Germinal center (tissue), 1 donor: Measurements from ENCODE around the gene SLC34A3.

ENCODE experiments used
- DNase-seq: peaks from one replicate; pipeline ENCODE4 v3.0.0; 2012; ENCODE audit warnings: mixed read lengths, low spot score

The SLC34A3 gene

DNA sequence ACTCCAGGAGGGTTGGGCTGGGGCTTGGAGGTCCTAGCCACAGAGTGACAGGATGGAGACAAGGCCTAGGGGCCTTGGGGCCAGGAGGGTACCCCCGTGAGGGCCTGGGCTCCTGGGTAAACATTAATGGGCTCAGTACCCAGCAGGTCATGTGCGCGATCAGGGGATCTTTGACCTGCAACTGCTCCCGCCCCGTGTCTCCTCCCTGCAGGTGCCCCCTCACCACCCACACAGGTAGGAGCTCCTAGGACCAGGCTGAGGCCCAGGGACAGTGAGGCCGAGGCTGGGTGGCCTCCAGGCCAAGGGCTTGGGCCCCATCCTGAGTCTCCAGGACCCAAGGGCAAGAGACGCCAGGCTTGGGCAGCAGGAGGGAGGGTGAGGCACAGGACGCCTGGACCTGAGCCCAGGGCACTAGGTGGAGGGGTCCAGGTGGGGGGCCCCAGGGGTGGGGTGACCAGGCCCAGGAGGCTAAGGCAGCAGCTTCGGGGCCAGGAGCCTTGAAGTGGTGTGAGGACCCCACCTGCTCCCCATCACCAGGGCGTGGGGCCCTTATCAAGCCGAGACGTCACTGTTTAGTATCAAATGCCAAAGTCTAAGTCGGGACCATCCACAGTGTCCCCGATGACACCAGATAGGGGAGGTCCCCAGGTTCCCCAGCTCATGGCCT, at the start of gene SLC34A3:
TSS of gene SLC34A3 (plus strand) at position 197 of the 667 bp plus-strand sequence. CDS start 802 bp downstream, outside the sequence.
- DNase-seq = no peak

DNA sequence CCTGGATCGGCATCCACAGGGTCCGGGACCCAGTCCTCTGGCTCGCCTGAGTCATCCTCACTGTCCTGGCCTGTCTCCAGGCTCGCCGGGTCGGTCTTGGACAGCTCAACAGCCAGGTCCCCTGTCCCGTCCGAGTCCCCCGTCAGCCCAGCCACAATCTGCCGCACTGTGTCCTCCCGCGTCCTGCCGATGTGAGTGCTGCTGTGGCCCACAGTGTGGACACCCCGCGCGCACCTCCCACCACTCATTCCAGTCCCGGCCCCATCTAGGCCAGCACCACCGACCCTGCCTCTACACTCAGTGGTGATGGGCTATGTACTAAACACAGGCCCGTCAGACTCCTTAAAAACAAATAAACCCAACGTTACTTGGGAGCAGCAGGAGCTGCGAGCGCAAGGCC, 49.0 kb upstream of the SLC34A3 start:
- DNase-seq = no peak

- DNase-seq = no peak
These were observed 47.9 kb upstream of the SLC34A3 start for GRCh38 chr9:137182836-137183235.

GRCh38 chr9:137183980-137184595, 46.6 kb upstream of the SLC34A3 start:
- no peak for DNase-seq

- DNase-seq = no peak
These were observed 45.6 kb upstream of the SLC34A3 start for GRCh38 chr9:137184881-137185660.

GRCh38 chr9:137185921-137186320, 44.8 kb upstream of the SLC34A3 start:
- DNase-seq = no peak

DNA sequence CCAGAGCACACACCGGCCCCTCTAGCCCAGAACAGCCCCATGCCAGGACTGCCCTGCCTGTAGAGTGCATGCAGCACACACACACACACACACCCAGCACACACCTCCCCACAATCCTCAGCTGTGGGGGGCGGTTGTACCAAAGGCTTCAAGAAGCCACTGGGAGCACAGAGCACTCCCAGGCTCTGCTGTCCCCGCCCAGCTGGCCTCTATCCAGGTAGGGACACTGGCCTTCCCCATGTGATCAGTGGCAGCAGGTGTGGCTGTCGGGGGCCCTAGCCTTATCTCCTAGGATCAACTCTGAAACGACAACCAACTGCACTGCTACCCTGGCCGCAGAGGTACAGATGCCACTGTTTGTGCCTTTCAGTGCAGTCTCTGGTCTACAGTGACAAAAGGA, 44.3 kb upstream of the SLC34A3 start:
- DNase-seq = no peak

GRCh38 chr9:137187386-137187785, 43.3 kb upstream of the SLC34A3 start:
- DNase-seq = no peak

DNA sequence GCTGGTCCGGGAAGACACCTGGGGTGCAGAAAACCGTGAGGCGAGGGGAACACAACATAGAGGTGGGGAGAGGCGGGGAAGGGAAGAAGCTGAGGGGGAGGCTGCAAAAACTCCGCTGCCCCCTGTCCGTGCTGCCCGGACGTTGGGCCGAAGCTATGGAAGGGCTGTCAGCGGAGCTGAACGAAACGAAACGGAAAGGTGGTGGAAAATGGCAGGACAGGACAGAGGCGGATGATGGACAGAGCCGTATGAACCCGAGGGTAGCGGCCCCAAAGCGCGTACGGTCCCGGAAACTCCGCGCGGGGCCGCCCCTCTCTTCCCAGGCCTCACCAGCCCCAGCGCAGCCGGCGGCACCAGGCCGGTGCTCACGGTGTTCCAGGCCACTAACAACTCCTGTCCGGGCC, 42.6 kb upstream of the SLC34A3 start:
- no peak for DNase-seq

GRCh38 chr9:137188490-137189296, 42.0 kb upstream of the SLC34A3 start, which contains the start of the genes ANAPC2 and SSNA1:
ANAPC2 (minus strand) TSS chr9:137188560; CDS start chr9:137188532, 28 bp downstream.
SSNA1 (plus strand) TSS chr9:137188676; CDS start chr9:137188727, 51 bp downstream.
- peak; percentile 88 for DNase-seq

DNA sequence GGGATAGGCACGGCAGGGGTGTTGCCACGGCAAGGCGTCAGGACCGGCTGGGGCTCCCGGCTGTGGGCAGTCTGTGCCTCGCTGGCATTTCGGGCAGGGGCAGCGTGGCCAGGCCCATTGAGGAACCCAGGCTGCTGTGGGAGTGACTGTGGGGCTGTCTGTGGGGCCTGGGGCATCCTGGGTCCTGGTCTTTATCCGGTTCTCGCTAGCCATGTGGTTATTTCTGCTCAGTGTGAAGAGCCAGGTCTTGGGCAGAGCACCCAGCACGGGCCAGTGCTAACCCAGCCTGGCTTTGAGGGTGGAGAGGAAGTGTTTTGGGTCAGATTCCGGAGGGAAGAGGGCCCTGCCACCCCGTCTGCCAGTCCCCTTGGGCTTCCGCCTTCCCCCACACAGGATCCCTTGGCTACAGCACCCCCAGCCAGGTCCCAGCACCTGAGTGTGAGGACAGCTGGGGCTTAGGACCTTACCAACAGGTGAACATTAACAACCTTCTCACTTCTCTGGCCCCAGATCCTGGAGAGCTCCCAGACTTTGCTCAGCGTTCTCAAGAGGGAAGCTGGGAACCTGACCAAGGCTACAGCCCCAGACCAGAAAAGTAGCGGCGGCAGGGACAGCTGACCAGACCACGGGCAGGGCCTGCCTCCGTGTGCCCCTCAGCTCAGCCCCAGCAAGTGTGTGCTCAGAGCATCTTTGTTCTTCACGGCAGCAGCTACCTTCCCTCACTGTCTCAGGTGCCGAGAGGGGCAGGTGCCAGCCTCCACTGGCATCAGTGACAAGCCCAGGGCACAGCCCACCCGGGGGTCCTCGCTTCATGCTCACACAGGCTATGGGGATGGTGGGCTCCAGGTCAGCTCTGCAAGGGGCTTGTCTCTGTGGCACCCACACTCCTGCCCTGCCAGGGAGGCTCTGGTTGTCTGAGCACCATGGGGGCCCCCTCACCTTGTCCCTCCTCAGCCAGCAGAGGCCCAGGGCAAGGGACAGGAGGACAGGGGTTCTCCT, 41.1 kb upstream of the SLC34A3 start:
- DNase-seq = no peak

DNA sequence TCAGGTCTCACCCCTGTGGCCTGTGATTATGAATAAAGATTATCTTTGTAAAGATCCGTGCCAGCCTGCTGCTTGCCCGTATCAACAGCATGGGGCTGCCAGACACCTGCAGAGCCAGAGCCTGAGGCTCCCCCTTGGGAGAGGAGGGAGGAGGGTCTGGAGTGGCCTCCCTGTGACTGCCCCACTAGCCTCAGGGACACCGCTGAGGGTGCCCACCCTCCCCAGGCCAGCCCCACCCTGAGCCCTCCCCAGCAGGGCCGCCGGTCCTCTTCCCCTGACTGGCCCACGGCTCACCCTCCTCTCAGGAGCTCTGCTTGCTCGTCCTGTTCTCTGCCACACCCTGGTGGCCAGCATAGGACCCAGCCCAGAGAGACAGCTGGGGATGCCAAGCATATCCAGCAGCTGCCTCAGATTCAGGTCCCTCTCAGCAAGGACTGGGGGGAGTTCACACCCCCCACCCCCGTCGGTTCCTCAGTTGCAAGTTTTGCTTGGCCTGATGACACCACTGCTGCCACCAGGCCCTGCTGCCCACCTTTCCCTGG, 40.3 kb upstream of the SLC34A3 start:
- DNase-seq = no peak

GRCh38 chr9:137191245-137191644, 39.5 kb upstream of the SLC34A3 start:
- DNase-seq = no peak

DNA sequence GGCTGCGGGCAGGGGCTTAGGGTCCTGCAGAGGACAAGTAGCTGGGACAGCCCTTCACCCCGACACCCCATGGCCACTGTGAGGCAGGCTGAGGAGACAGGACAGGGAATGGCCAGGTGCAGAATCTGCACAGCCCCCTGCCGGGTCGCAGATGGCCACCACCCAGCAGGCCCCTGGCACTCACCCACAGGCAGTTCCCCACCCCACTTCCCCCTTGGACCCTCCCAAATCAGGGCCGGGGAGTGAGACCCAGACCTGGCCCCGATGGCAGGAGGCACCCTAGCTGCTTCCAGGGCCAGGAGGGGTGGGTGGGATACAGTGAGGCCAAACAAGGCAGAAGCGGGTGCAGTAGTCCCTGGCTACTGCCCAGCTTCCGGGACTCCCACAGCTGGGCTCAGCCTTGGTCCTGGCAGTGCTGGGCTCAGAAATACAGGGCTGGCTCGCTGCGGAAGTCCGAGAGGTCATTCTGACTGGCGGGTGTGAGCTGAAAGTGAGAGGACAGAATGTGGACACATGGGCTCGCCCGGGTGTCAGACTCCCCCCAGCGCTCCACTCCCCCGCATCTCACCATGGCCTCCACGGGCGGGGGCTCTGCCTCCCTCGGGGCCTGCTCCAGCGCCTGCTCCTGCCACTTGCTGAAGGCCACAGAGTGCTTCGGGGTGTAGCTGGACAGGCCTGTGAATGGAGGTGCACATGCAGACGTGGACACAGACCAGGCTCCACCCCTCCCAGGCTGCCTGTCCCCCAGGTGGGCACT, 38.8 kb upstream of the SLC34A3 start:
- DNase-seq = no peak

GRCh38 chr9:137192448-137192780, 38.3 kb upstream of the SLC34A3 start:
- DNase-seq = no peak

DNA sequence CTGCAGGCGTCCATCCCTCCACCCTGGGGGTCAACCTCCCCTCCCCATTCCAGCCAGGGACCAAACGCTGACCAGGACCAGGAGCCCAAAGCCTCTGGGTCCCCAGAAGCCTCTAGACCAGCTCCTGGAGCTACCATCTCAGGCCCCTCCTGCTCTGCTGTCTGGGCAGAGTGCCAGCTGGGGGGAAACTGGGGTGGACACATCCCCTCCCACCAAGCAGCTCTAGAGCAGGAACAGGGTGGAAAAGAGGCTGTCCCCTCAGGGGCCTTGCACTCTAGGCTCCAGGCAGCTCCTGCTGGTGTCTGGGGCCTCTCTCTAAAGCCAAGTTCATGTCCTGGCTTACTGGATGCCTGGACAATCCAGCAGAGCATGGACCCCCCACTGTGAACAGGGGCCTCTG, 37.8 kb upstream of the SLC34A3 start:
- no peak for DNase-seq

DNA sequence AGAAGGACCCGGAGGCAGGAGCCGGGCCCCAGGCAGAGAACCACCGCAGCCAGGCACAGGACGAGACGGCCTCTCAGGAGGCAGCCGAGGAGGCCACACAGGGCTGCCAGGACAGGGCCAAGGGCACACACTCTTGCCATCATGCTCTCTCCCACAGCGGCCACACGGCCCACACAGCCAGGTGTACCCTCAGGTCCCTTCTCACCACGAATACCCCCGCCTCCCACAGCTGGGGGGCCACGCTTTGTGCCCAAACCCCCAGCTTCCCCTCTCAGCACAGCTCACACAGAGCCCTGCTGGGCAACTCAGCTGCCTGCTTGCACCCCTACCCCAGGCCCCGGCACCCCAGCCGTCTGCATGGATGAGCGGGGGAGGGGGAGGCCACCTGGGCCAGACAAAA, 36.9 kb upstream of the SLC34A3 start:
- no peak for DNase-seq

- no peak for DNase-seq
These were observed 36.3 kb upstream of the SLC34A3 start for GRCh38 chr9:137194388-137194787.

DNA sequence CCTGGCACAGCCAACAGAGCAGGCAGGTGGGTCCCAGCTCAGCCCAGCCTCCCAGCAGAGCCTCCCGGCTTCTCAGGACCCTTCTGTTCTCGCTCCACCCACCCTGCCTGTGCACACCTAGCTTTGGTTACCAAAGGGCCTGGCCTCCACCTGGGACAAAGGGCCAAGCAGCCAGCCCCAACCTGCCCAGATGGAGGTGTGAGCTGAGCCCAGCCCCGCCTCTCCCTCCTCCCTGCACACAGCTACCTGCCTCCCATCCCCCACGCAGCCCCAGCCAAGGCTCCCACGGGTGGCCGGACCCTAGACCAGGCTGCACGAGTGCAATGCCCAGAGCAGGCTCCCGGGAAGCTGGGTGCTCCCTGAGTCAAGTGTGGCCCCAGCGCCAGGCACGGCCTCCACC, 35.8 kb upstream of the SLC34A3 start:
- DNase-seq = no peak
